CMK (cell line): Measurements from ENCODE around the gene NOX4.
"Not testable (repeated sequence)": the region's sequence is repeated elsewhere in the genome, so short reads cannot be mapped to it uniquely, and the experiment has no call there.

Source experiments
- DNase-seq: peaks from one replicate; pipeline ENCODE4 v3.0.0-alpha.2; 2010; ENCODE audit warnings: low read depth

The NOX4 gene

GRCh38 chr11:89379976-89380771 is 111.0 kb downstream of the NOX4 start:
- not testable (repeated sequence) for DNase-seq

- DNase-seq, result not testable (repeated sequence)
Observed at GRCh38 chr11:89378986-89379385, 112.2 kb downstream of the NOX4 start.

- not testable (repeated sequence) for DNase-seq
Observed at GRCh38 chr11:89369356-89369755, 121.8 kb downstream of the NOX4 start.

- DNase-seq, result not testable (repeated sequence)
Observed at GRCh38 chr11:89364856-89365255, 126.3 kb downstream of the NOX4 start.

GRCh38 chr11:89361734-89362133 is 129.4 kb downstream of the NOX4 start:
- DNase-seq, result no peak

- DNase-seq, result not testable (repeated sequence)
Observed at GRCh38 chr11:89359208-89359607, 132.0 kb downstream of the NOX4 start.

- DNase-seq, result no peak
Observed at GRCh38 chr11:89358761-89359160, 132.4 kb downstream of the NOX4 start.

GRCh38 chr11:89355646-89356045 is 135.5 kb downstream of the NOX4 start:
- no peak for DNase-seq

GRCh38 chr11:89354513-89354912 is 136.7 kb downstream of the NOX4 start:
- not testable (repeated sequence) for DNase-seq

- DNase-seq, result no peak
Observed at GRCh38 chr11:89347071-89347470, 144.1 kb downstream of the NOX4 start.

- no peak for DNase-seq
Observed at GRCh38 chr11:89346601-89347000, 144.6 kb downstream of the NOX4 start.

- DNase-seq, result not testable (repeated sequence)
Observed at GRCh38 chr11:89342880-89343572, 148.1 kb downstream of the NOX4 start.

GRCh38 chr11:89340450-89340849 is 150.7 kb downstream of the NOX4 start:
- not testable (repeated sequence) for DNase-seq

GRCh38 chr11:89338073-89338472 is 153.1 kb downstream of the NOX4 start:
- DNase-seq, result not testable (repeated sequence)

GRCh38 chr11:89337100-89337650 is 154.0 kb downstream of the NOX4 start:
- not testable (repeated sequence) for DNase-seq

GRCh38 chr11:89333704-89334103 is 157.5 kb downstream of the NOX4 start:
- DNase-seq, result not testable (repeated sequence)

- not testable (repeated sequence) for DNase-seq
Observed at GRCh38 chr11:89331940-89332339, 159.2 kb downstream of the NOX4 start.

GRCh38 chr11:89327885-89328284 is 163.3 kb downstream of the NOX4 start:
- no peak for DNase-seq

- no peak for DNase-seq
Observed at GRCh38 chr11:89321401-89321800, 169.8 kb downstream of the NOX4 start.

- not testable (repeated sequence) for DNase-seq
Observed at GRCh38 chr11:89310607-89311006, 180.6 kb downstream of the NOX4 start.

GRCh38 chr11:89309321-89309985 is 181.7 kb downstream of the NOX4 start:
- not testable (repeated sequence) for DNase-seq

GRCh38 chr11:89308272-89308671 is 182.9 kb downstream of the NOX4 start:
- DNase-seq, result not testable (repeated sequence)
